GM21529 (cell line): Measurements from ENCODE around the gene AK9.

Experiments
- ATAC-seq: cut with Tn5 transposase; IDR thresholded peaks from one replicate; pipeline ENCODE4 v1.9.1; 2021; ENCODE audit not compliant: unreplicated experiment

The AK9 gene

DNA sequence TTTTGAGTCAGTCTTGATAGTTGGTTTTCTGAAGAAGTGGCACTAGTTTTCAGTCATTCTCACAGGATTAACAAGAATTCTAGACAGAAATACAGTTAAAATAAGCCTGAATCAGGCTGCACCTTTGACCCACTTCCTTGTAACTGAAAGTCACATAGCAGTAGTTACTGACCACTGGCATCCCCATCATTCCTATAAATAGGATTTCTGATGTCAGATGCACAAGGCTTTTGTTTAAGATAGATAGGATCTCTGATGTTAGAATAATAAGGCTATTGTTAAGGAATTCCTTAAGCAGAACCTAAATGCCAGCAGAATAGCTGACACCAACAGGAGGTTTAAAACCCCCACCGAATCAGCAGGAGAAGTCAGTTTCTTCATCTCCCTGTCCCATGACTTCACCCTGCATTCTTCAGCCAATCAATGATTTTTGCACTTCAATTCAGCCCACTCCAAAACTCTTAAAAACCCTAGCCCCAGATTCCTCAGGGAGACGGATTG is 177.4 kb downstream of the AK9 start:
- ATAC-seq: no peak

DNA sequence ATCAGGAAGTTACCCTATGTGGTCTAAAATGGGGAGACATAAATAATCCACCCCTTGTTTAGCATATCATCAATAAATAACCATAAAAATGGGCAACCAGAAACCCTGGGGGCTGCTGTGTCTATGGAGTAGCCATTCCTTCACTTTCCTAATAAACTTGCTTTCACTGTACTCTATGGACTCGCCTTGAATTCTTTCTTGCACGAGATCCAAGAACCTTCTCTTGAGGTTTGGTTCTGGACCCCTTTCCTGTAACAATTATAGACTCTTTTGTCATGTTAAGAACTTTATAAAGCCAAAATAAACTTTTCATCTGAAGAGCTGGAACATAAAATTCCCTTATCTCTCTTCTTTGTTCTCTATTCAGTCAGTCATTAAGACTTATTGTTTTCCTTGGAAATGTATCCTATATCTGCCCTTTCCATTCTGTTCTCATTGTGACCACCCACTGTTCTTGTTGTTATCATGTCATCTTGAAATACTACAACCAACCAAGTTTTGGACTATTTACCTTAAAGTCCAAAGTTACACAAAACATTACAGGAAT is 178.7 kb downstream of the AK9 start:
- ATAC-seq: no peak

DNA sequence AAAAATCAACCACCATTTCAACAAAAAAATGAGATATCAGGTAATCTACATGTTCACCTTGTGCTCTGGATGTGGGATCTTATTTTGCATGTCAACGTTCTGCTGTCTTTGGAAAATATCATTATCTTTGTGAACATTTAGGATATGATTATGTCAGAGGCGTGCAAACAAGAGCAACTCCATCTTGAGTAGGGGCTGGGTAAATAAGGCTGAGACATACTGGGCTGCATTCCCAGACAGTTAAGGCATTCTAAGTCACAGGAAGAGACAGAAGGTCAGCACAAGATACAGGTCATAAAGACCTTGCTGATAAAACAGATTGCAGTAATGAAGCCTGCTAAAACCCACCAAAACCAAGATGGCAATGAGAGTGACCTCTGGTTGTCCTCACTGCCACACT is 179.2 kb downstream of the AK9 start:
- no peak for ATAC-seq

DNA sequence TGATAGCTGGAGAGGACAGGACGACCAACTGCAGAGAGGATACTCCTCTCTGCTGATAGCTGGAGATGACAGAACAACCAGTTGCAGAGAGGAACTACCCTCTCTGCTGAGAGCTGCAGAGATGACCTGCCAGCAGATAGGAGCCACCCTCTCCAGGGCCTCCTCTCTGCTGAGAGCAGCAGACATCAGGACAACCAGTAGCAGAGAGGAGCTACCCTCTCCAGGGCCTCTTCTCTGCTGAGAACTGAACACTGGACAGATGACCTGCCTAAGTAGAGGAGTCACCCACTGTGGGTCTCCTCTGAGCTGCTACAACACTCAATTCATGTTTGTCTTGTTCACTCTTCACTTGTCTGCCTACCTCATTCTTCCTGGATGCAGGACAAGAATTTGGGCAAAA is 180.6 kb downstream of the AK9 start:
- ATAC-seq: no peak

DNA sequence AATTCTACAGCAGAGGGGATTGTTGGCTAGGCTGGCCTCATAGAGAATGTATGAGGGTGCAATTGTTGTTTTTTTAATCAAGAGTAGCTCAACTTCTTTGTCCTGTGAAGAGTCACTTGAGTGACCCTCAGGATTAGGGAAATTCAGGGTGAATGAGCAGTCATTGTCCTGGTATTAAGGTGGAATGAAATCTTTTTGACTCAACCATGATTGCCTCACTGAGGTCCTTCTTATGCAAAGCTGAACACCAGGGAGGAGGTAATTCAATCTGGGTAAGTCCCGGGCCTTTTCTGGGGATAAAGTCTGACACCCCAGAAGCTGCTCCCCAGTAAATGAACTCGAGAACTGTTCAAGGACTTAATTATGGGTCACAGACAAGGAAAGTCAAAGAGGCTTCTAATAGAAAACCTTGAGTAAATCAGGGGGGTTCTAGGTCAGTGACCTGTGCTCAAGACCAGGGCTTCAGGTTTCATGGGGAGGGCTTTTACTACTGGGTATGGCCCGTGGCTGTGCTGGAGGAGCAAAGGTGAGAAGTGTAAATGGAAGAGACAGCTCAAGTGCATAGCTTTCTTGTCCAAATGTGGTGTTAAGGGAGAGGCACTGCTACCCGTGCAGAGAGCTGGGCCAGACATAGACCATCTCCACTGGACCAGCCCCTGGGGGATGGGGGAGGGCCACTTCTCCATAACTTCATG is 182.7 kb downstream of the AK9 start:
- no peak for ATAC-seq

DNA sequence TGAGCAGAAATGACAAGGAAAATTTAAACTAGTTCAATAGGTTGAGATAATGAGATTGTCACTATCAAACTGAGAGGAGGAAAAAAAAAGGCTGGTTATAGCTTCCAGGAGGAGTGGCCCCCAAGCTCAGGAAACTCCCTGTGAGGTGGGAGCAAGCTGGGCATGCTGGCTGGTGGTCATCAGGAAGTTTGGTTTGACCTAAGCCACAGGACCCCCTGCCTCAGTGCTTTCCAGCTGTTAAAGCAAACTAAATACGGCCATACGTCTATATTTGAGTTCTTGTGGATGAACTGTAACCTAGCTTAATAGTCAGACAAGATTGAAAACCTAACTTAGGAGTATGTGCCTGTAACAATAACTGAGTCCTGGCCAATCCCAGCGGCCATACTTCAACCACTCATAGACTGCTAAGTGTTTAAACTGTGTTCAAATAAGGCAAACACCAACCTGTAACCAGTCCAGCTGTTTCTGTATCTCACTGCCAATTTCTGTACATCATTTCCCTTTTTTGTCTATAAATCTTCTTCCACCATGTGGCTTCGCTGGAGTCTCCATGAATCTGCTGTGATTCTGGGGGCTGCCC is 183.4 kb downstream of the AK9 start:
- ATAC-seq: no peak

DNA sequence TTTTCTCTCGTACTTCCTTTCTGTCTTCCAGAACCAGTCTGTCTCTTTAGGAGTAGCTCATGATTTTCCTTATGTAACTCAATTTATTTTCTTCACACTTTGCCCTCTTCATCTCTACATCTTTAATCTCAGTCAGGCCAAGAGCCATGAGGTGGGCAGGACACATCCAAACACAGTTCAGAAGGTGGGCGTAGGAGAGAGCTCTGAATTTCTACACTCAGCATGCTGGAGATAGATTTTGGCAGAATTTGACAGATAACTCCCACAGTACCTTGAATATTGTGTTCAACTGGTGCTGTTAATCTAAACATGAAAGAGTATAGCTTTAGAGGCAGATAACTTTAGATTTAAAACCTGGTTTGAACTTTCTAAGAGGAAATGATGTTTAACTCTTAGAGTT is 184.2 kb downstream of the AK9 start:
- no peak for ATAC-seq

DNA sequence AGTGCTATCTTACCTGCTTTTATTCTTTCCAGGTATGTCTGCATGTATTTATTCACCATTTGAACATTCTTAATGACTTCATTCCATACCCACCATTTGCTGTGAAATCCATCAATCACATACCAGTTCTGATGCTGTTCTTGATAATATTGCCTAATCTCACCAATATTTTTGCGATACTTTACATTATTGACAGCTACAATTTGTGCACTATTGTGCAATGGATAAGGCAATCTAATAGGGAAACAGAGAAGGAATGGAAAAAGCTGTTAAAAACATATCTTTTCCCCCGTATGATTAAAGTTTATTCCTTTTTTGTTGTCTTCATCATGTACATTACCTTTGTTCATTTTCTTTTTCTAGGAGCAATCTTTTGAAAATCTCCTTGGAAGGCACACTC is 184.7 kb downstream of the AK9 start:
- ATAC-seq: no peak

DNA sequence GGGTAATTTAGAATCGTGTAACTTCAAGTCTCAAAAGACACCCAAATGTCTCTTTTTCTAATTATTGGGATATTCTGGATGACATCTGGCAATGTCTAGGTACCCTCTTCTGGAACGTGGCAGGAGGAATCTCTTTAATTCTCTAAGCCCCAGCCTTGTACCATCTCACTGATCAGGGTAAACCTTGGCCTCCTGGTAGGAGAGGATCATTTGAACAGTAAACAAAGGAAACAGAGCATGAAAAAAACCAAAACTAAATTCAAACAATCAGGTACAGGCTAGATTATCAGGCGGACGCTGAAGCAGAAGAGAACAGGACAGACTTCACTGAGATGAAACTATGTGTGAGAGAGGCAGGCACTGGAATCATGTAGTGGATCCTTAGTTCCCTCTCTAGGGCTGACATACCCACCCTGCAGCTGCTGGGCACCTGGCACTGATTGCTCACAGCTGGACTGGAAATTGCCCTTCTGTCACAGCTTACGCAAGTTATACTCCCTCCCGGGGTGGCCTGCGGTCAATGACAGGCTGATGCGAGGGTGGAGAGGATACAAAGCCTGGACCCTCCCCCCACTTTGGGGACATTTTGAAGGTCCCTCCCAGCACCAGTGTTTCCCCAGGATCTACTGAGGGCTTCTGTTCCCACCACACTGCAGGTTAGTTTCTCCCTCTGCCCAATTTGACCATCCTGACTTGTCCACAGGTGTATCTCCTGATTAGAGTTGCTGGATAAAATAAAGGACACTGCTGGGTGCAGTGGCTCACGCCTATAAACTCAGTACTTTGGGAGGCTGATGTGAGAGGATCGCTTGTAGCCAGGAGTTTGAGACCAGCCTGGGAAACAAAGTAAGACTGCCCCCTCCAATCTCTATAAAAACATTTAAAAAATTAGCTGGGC is 187.4 kb downstream of the AK9 start:
- ATAC-seq: no peak

DNA sequence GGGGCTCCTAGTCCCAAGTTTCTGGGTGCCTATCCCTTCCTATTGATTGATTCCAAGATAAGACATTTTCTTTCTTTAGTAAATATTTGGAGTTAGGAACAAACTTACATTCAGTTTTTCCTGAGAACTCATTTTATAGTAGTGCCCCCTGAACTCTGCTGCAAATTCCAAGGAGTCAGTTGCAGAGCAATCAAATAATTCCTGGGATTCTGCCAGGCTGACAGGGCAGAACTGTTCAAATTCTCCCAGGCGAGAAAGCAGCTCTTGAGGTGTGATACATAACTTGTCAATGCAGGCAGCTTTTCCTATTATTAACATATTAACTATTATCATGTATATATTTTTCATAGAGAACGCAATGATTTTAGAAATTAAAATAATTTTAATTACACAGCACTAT is 192.1 kb downstream of the AK9 start:
- no peak for ATAC-seq

DNA sequence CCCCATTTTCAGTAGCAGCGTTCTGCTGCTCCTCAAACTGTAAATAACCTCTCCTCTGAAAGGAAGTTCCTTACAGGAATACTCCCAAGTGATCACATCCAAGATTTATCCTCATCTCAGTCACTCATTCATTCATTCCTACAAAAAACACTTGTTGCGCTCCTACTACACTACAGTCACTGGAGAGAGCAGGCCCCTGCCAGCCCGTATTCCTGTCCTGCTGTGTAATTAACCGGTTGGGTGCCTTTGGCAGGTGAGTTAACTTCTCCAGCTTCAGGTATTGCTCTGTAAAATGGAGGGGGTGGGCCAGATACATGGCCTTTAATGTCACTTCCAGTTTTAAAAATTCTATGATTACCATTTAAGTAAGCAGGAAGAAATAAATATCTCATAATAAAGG is 192.9 kb downstream of the AK9 start:
- no peak for ATAC-seq

DNA sequence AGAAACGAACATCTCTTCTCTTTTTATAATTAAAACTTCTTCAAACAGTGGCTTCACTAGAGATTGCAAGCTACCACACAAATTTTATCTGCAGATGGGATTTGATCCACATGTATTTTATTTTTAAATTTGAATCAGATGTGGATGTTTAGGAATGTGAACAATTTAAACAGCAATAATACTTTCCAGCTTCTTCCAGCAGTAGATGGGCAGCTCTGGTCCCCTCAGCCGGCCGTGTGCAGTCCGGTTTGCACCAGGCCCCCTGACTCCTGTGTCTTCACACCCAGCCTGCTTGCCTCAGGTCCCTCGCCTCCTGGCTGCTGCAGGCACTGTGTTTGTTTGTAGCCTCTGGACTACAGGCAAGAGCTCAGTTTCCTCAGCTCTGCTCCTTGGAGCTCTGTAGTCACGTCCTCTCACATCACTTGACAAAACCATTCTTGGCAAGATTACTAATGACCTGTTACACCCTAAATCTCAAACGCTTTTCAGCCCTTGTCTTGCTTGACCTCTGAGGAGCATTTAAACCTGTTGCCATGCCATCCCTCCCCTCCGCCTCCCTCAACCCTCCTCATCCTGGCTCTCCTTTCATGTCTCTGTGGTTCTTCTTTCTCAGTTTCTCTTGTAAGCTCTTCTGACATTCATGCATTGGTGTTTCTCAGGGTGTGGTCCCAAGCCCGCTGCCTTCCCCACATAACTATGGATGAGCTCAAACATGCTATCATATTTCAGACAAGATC is 194.8 kb downstream of the AK9 start:
- ATAC-seq: no peak

DNA sequence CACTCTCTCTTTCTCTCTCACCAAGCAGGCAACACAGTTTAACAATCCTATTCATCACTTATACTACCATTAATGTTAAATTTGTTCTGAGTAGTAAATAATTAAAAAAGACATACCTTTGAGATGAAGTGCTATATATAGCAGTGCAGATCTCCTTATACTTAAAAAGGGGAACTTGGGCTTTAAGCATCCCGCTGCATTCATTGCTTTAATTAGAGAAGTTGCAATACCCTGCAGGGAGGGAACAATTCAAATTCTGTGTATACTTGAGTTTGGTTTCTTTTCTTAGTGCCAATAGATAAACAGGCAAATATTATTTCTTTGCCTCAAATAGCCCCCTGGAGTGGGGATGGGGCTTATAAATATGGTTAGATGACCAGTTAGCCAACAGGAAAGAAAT is 197.1 kb downstream of the AK9 start:
- ATAC-seq: no peak

DNA sequence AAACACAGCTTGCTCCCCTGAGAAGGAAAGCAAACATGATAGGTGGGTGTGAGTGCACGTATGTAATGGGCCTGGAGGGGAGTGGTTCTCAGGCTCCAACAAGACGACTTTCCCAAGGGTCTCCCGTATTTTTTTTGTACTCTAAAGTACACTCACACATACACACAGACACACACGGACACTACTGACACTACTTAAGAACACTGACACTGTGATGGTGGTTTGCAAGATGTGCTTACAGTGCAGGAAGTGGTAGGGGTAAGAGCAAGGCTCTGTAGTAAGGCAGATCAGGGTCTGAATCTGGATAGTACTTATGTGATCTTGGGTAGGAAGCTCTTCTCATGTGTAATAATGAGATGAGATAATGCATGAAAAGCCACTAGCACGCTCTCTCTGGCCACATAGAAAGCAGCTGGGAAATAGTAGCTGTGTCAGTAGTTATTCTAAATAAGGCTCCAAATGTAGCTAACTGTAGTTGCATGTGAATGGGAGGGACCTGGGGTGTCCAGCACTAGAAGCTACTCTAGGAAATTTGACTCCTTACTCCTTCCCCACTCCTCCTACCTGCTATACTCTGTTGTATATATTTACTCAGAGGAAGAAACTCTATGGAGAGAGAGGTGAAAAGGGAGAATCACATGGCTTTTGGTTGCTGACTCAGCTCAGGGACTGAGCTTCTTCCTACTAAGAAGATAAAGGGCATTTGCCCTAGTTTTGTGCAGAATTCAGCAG is 199.6 kb downstream of the AK9 start:
- ATAC-seq: no peak

DNA sequence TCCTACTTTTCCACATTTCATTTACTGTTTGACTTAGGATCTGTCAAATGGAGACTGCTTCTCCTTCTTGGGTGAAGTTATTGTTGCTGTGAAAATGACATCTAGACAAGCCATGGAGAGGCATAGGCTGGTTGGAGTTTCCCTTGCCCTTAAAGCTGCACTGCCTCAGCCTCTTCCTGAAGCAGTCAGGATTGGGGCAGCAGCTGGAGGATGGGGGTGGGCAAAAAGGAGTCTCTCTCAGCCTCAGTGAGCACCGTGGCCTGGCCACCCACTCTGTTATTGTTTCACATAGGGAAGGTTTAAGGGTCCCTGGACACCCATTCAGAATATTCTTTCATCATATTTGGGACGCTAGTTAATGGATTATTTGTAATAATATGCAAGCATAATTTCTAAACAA is 200.3 kb downstream of the AK9 start:
- ATAC-seq: no peak

DNA sequence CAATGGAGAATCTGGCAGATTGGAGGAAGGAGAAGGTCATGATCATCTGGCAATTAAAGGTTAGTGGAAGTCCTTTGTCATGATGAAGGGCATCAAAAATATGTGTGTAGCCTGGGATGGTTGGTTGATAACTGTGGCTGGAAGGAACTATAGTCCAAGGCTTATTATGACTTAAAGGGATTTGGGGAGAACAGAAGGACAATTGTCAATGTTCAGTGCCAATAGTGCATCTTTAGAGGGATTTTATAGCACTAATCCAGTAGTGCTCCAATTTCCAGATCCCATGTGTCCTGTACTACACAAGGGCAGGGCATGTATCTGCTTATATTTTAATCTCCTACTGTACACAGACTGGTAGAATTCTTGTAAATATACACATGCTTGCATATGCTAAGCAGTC is 203.0 kb downstream of the AK9 start:
- no peak for ATAC-seq

DNA sequence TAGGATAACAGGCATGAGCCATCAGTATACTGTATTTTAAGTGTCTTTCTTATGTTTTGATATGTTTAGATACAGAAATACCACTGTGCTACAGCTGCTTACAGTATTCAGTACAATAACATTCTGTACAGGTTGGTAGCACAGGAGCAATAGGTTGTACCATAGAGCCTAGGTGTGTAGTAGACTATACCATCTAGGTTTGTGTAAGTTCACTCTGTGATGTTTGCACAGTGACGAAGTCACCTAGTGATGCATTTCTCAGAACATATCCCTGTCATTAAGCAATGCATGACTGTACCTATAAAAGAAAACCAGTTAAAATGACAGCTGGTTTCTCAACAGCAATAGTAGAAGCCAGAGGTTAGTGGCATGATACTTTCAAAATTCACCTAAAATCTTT is 204.9 kb downstream of the AK9 start:
- no peak for ATAC-seq

DNA sequence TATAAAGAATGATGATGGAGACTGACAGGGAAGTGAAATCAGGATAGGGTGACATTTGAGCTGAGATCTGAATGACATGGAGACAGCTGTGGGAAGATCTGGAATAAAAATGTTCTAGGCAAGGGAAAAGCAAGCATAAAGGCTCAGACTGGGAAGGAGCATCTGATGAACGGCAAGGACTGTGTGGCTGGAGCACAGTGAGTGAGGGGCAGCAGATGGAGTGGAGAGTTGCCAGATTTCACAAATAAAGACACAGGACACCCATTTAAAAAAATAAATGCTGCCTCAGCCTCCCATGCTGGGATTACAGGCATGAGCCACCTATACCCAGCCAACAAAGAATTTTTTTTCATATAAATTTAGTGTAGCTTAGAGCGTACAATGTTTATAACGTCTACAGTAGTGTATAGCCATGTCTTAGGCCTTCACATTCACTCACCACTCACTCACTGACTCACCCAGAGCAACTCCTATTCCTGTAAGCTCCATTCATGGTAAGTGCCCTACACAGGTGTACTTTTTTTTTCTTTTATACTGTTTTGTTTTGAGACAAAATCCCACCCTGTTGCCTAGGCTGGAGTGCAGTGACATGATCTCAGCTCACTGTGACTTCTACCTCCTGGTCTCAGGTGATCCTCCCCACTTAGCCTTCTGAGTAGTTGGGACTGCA is 205.6 kb downstream of the AK9 start:
- ATAC-seq: no peak

DNA sequence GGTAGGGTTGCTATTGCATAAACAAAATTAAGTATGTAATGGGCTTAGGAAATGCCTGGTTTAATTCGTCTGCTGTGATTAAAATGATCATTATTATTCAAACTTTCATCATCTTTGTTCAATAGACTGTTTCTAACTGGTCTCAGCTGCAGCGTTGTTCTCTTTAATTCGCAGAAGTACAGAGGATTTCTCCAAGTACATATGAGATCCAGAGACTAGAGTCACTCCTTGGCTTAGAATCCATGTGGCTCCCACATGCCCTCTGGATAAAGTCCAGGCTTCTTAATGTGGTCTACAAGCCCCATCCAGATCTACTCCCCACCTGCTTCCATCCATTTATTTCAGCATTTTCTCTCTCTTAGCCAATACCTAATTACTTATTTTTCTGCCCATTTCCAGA is 206.9 kb downstream of the AK9 start:
- ATAC-seq: no peak

DNA sequence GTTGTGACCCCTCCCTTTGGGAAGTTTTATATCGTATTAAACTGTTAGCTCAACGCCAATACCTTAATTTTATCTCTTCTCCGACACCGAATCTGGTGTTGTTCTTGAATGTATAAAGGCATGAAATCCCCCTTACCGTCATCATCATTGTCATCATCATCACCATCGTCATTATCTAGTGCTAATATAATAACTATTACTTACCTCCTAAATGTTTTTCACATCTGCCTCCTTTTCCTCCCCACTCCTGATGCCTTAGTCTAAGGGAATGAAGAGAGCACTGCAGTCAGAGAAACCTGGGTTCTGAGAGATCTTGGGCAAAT is 207.3 kb downstream of the AK9 start:
- ATAC-seq: peak; percentile 1
